Sciatic nerve (tissue), 2 donors: ENCODE data around the gene TBC1D5. TPM values are rescaled to one million over a fixed set of nuclear protein-coding genes. Genes with fewer than 3 reads are reported as not detected.
"Not testable (repeated sequence)": the region's sequence is repeated elsewhere in the genome, so short reads cannot be mapped to it uniquely, and the experiment has no call there.

Experiments
- ATAC-seq: fragments of 200-7000 bp; cut with Tn5 transposase; one replicate; pipeline ENCODE4 v1.9.1; 2020; ENCODE audit warnings: mild to moderate bottlenecking, moderate library complexity
- DNase-seq: peaks from one replicate; pipeline ENCODE4 v3.0.0-alpha.2; 2020; ENCODE audit warnings: low spot score
- intact Hi-C: fragments of 100-400 bp; cut with DNase I; formaldehyde crosslinking; loops from one replicate; pipeline ENCODE4 v1.14.2; 2022
- total RNA-seq: library from RNA; stranded (reverse); fragmentation: NEBNext Ultra II Directional; extraction: Animal tissue kit (Norgen Biotek cat#: 25700); gene quantifications from one replicate; pipeline ENCODE4 v1.2.1, GENCODE V29; 2021
- donor health status: DM: no; HTN: no; CAD: no.
- donor health status: DM: no; HTN: no; CAD: no.

TBC1D5 gene
- total RNA-seq, 1 donor from 2014 or later = 82.6 TPM

- DNase-seq (no peak), ATAC-seq (no peak)
- intact Hi-C loops = no loop called here
These were observed 385.3 kb downstream of the TBC1D5 start for GRCh38 chr3:17357035-17357710.

- DNase-seq (no peak), ATAC-seq (no peak)
- intact Hi-C loops = no loop called here
These were observed 385.8 kb downstream of the TBC1D5 start for GRCh38 chr3:17356585-17356984.

GRCh38 chr3:17355591-17355990 is 386.8 kb downstream of the TBC1D5 start:
- intact Hi-C loops = no loop called here
- ATAC-seq = peak; percentile 42
- no peak for DNase-seq

GRCh38 chr3:17354341-17354740 is 388.1 kb downstream of the TBC1D5 start:
- intact Hi-C loops = no loop called here
- ATAC-seq (no peak), DNase-seq (no peak)

- intact Hi-C loops = no loop called here
- DNase-seq (no peak), ATAC-seq (no peak)
These were observed 389.8 kb downstream of the TBC1D5 start for GRCh38 chr3:17352620-17353019.

GRCh38 chr3:17351193-17351592 is 391.2 kb downstream of the TBC1D5 start:
- intact Hi-C loops, ATAC-seq, DNase-seq: not testable (repeated sequence)

- intact Hi-C loops = no loop called here
- DNase-seq (no peak), ATAC-seq (no peak)
These were observed 393.3 kb downstream of the TBC1D5 start for GRCh38 chr3:17349093-17349492.

GRCh38 chr3:17342119-17342518 is 400.3 kb downstream of the TBC1D5 start:
- intact Hi-C loops = no loop called here
- ATAC-seq (no peak), DNase-seq (no peak)

GRCh38 chr3:17340693-17341092 is 401.7 kb downstream of the TBC1D5 start:
- DNase-seq (no peak), ATAC-seq (no peak)
- intact Hi-C loops = no loop called here

GRCh38 chr3:17340261-17340660 is 402.2 kb downstream of the TBC1D5 start:
- DNase-seq = no peak
- intact Hi-C loops = no loop called here
- no peak for ATAC-seq

GRCh38 chr3:17339132-17339575 is 403.3 kb downstream of the TBC1D5 start:
- DNase-seq (no peak), ATAC-seq (no peak)
- intact Hi-C loops = no loop called here

- ATAC-seq (no peak), DNase-seq (no peak)
- intact Hi-C loops = no loop called here
These were observed 406.1 kb downstream of the TBC1D5 start for GRCh38 chr3:17336291-17336690.

- intact Hi-C loops = no loop called here
- ATAC-seq (no peak), DNase-seq (no peak)
These were observed 408.5 kb downstream of the TBC1D5 start for GRCh38 chr3:17333893-17334292.

- ATAC-seq (no peak), DNase-seq (no peak)
- intact Hi-C loops = no loop called here
These were observed 409.0 kb downstream of the TBC1D5 start for GRCh38 chr3:17333446-17333845.

- ATAC-seq = no peak
- intact Hi-C loops = no loop called here
- DNase-seq = no peak
These were observed 411.8 kb downstream of the TBC1D5 start for GRCh38 chr3:17330660-17331059.

GRCh38 chr3:17329927-17330326 is 412.5 kb downstream of the TBC1D5 start:
- ATAC-seq = no peak

GRCh38 chr3:17322106-17322793 is 420.2 kb downstream of the TBC1D5 start:
- intact Hi-C loops = no loop called here

More at GRCh38 chr3:17329927-17330326, 412.5 kb downstream of the TBC1D5 start:
- no peak for DNase-seq
- intact Hi-C loops = no loop called here

GRCh38 chr3:17320266-17320665 is 422.2 kb downstream of the TBC1D5 start:
- intact Hi-C loops = no loop called here
- no peak for ATAC-seq

More at GRCh38 chr3:17322106-17322793, 420.2 kb downstream of the TBC1D5 start:
- DNase-seq (no peak), ATAC-seq (no peak)

GRCh38 chr3:17315897-17316296 is 426.5 kb downstream of the TBC1D5 start:
- intact Hi-C loops = no loop called here
- no peak for ATAC-seq

More at GRCh38 chr3:17320266-17320665, 422.2 kb downstream of the TBC1D5 start:
- no peak for DNase-seq

GRCh38 chr3:17314171-17314570 is 428.3 kb downstream of the TBC1D5 start:
- ATAC-seq = no peak
- intact Hi-C loops = no loop called here
- no peak for DNase-seq

More at GRCh38 chr3:17315897-17316296, 426.5 kb downstream of the TBC1D5 start:
- DNase-seq = no peak
